ENCODE data around the gene SPATA6.
"Not testable (repeated sequence)": the region's sequence is repeated elsewhere in the genome, so short reads cannot be mapped to it uniquely, and the experiment has no call there.

Gene SPATA6

DNA sequence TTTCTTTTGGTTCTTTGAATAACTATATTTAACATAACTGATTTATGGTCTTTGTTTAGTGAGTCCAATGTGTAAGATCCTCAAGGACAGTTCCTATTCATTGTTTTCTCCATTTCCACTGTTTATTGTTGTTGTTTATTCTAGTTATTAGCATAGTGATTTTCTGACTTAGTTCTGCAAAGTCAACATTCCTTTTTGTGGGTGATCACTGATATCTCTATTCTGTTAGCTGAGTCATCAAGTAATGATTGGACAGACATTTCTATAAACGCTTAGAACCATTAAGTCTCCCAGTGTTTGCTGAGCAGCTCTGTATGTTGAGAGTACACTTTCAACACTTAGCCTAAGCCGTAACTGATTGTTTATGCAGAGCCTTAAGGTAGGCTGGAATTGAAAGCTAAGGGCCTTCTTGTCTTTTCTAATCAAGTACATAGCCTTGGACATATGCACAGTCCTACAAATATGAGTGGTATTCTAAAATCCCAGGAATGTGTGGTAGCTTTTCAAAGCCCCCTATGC is 162.4 kb downstream of the SPATA6 start:
- TF ChIP-seq, protein P1, sequence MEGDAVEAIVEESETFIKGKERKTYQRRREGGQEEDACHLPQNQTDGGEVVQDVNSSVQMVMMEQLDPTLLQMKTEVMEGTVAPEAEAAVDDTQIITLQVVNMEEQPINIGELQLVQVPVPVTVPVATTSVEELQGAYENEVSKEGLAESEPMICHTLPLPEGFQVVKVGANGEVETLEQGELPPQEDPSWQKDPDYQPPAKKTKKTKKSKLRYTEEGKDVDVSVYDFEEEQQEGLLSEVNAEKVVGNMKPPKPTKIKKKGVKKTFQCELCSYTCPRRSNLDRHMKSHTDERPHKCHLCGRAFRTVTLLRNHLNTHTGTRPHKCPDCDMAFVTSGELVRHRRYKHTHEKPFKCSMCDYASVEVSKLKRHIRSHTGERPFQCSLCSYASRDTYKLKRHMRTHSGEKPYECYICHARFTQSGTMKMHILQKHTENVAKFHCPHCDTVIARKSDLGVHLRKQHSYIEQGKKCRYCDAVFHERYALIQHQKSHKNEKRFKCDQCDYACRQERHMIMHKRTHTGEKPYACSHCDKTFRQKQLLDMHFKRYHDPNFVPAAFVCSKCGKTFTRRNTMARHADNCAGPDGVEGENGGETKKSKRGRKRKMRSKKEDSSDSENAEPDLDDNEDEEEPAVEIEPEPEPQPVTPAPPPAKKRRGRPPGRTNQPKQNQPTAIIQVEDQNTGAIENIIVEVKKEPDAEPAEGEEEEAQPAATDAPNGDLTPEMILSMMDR (conservative IDR thresholded peaks at IDR 0.05; ENCODE audit: low read depth, low read length) = no peak
- DNase-seq (ENCODE audit: low read depth) = no peak
- H3K4me3 ChIP-seq (ENCODE audit: low read length) = no peak overlapping the region

- TF ChIP-seq, protein P1 (conservative IDR thresholded peaks at IDR 0.05; ENCODE audit: low read depth, low read length) = no peak
- no peak for DNase-seq (ENCODE audit: low read depth)
- H3K4me3 ChIP-seq (ENCODE audit: low read length) = no peak overlapping the region
Observed at GRCh38 chr1:48302652-48303051, 169.4 kb downstream of the SPATA6 start.

DNA sequence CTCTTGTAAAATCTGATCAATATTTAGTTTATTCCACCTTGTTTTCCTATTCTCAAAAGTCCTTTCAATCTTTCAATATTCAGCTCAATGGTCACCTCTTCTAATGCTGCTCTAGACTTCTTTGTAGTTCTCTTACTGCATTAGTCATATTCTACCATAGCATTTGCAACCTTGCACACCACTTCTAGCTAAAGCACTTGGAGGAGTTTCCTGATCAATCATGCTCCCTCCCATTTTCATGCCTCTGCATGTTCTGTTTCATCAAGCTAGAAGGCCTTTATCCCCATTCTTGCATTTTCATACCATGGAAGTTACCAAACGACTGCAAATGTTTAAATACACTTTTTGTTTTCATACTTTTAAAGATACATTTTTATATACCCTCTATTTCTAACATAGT is 177.3 kb downstream of the SPATA6 start:
- DNase-seq (ENCODE audit: low read depth) = no peak
- H3K4me3 ChIP-seq (ENCODE audit: low read length) = no peak overlapping the region
- TF ChIP-seq, protein P1 (conservative IDR thresholded peaks at IDR 0.05; ENCODE audit: low read depth, low read length) = no peak

- DNase-seq (ENCODE audit: low read depth); H3K4me3 ChIP-seq (ENCODE audit: low read length): not testable (repeated sequence)
Observed at GRCh38 chr1:48294094-48294493, 177.9 kb downstream of the SPATA6 start.

DNA sequence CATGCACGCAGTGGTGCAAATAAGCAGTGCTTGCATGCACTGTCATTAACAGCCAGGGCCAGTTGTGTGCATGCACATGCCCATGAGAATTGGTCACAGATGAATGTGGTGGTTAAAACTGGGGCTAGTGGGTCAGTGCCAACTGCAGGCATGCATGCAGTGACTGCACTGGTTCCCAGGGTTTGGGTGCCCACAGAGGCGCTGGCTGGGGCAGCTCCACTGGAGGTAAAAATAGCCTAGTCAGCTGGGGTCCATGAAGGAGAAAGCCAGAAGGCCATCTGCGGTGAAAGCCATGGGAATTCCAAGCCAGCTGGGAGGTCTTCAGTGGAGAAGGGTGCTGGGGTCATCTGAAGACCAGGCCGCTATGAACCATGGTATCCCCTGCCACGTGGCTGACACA is 179.3 kb downstream of the SPATA6 start:
- no peak overlapping the region for H3K4me3 ChIP-seq (ENCODE audit: low read length)
- no peak for DNase-seq (ENCODE audit: low read depth)
- TF ChIP-seq, protein P1 (conservative IDR thresholded peaks at IDR 0.05; ENCODE audit: low read depth, low read length) = no peak

- DNase-seq (ENCODE audit: low read depth) = no peak
- H3K4me3 ChIP-seq (ENCODE audit: low read length) = no peak overlapping the region
- TF ChIP-seq, protein P1 (conservative IDR thresholded peaks at IDR 0.05; ENCODE audit: low read depth, low read length) = no peak
Observed at GRCh38 chr1:48291421-48291820, 180.6 kb downstream of the SPATA6 start.

GRCh38 chr1:48285525-48285924 is 186.5 kb downstream of the SPATA6 start:
- TF ChIP-seq, protein P1 (conservative IDR thresholded peaks at IDR 0.05; ENCODE audit: low read depth, low read length) = no peak
- H3K4me3 ChIP-seq (ENCODE audit: low read length) = no peak overlapping the region
- no peak for DNase-seq (ENCODE audit: low read depth)

- not testable (repeated sequence) for H3K4me3 ChIP-seq (ENCODE audit: low read length); DNase-seq (ENCODE audit: low read depth)
Observed at GRCh38 chr1:48284696-48285420, 187.1 kb downstream of the SPATA6 start.

GRCh38 chr1:48282329-48282728 is 189.7 kb downstream of the SPATA6 start:
- DNase-seq (ENCODE audit: low read depth); H3K4me3 ChIP-seq (ENCODE audit: low read length): not testable (repeated sequence)

GRCh38 chr1:48277437-48277836 is 194.6 kb downstream of the SPATA6 start:
- H3K4me3 ChIP-seq (ENCODE audit: low read length); DNase-seq (ENCODE audit: low read depth): not testable (repeated sequence)
